ENCODE measurements around the gene NHLRC2. TPM values are rescaled to one million over a fixed set of nuclear protein-coding genes. Genes with fewer than 3 reads are reported as not detected.

The NHLRC2 gene
- total RNA-seq, 1 donor from 2014 or later: 33.7 TPM

Other genes with a start within 250 kb of the NHLRC2 start
- gene NRAP, start 190.6 kb upstream of the NHLRC2 start, total RNA-seq: 0.06 TPM
- gene CASP7, start 174.7 kb upstream of the NHLRC2 start, total RNA-seq: 37.0 TPM
- 0.13 TPM for gene PLEKHS1, start 103.0 kb upstream of the NHLRC2 start, total RNA-seq
- 2.7 TPM for gene DCLRE1A, start 579 bp upstream of the NHLRC2 start, total RNA-seq
- gene ADRB1, start 189.2 kb downstream of the NHLRC2 start, total RNA-seq: 14.1 TPM